ENCODE results near the gene BRD3. TPM values are rescaled to one million over a fixed set of nuclear protein-coding genes. Genes with fewer than 3 reads are reported as not detected.
"Not testable (repeated sequence)": the region's sequence is repeated elsewhere in the genome, so short reads cannot be mapped to it uniquely, and the experiment has no call there.

Gene BRD3
- polyA plus RNA-seq (2013, experiment 1 of 2; ENCODE audit: insufficient read length), result 28.5 TPM
- 20.8 TPM for polyA plus RNA-seq (2013, experiment 2 of 2; ENCODE audit: insufficient read length)

DNA sequence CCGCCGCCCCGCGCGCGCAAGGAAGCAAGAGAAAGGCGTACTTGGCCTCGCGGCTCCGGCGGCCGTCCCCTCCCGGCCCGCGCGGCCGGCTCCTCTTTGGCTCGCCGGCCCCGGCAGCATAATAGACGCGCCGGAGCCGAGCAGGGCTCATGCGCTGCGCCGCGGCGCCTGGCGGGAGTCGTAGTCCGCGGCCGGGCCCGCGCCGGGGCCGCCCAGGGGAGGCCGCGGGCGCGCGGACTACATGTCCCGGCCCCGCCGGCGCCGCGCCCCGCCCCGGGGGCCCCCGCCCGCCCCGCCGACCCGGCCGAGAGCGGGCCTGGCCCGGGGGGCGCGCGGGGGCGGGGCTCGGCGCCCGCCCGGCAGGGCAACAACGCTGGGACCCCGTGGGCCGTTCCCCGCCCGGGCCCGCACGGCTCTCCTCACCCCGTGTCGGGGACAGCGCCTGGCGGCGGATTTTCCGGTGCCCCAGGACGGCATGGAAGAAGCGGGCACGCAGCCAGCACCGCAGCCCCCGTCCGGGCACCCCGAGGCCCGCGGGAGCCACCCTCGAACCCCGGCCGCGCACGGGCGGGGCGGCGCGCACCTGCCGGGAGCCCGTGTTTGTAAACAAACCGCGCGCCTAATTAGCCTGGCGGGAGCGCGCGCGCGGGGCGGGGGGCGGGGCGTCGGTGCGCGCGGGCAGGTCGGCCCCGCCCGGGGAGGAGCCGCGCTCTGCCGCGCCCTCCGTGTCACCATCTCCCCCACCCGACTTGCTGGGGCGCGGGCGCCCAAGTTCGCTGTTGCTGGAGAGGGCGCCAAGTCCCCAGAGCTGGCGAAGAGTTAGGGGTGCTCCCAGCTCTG lies at the start of gene BRD3:
TSS of gene BRD3 (minus strand) at position 123 of the 840 bp plus-strand sequence. CDS start 14,549 bp downstream, outside the sequence.
- peak; percentile 93 for DNase-seq

DNA sequence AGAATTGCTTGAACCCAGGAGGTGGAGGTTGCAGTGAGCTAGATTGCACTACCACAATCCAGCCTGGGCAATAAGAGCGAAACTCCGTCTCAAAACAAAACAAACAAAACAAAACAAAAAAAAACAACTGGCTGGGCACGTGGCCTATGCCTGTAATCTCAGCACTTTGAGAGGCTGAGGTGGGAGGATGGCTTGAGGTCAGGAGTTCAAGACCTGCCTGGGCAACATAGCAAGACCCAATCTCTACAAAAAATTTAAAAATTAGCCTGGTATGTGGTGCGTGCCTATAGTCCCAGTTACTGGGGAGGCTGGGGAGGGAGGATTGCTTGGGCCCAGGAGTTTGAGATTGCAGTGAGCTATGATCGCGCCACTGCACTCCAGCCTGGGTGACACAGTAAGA lies 44.7 kb upstream of the BRD3 start:
- DNase-seq, result no peak

DNA sequence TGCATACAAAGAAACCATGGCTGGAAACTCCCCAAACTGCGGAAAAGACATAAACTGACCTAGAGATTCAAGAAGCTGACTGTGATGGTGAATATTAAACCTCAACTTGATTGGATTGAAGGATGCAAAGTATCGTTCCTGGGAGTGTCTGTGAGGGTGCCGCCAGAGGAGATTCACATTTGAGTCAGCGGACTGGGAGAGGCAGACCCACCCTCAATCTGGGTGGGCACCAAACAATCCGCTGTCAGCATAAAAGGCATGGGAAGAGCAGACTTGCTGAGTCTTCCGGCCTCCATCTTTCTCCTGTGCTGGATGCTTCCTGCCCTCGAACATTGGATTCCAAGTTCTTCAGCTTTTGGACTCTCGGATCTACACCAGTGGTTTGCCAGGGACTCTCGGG lies 43.2 kb upstream of the BRD3 start:
- no peak for DNase-seq

DNA sequence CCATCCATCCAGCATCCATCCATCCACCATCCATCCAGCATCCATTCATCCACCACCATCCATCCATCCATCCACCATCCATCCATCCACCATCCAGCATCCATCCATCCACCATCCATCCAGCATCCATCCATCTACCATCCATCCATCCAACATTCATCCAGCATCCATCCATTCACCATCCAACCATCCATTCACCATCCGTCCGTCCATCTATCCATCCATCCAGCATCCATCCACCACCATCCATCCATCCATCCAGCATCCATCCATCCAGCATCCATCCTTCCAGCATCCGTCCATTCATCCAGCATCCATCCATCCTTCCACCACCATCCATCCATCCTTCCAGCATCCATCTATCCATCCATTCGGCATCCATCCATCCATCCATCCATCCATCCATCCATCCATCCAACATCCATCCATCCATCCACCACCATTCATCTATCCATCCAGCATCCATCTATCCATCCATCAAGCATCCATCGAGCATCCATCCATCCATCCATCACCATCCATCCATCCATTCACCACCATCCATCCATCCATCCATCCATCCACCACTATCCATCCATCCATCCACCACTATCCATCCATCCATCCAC lies 35.7 kb upstream of the BRD3 start:
- DNase-seq, result no peak

DNA sequence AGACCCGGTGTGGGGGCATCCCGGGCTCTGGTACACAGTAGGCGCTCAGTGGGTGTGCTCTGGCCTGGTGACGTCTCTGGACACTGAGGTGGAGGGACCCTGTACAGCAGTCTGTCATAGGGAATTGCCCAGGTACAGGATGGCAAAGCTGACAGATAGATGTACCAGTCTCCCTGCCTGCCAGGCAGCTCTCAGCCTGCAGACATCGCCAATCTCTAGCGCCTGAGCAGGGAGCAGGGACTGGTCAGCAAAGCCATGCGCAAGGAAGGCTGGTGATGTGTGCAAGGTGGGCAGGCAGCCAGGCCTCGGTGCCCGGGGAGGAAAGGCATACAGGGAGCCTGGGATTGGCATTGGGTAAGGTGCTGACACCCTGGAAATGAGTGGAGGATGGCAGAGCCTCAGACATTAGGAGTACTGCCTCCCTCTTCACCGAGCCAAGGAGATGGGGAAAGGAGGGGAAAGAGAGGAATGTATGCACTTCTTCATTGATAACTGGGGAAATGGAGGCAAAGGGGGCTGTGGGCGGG lies 33.9 kb upstream of the BRD3 start:
- DNase-seq, result no peak

DNA sequence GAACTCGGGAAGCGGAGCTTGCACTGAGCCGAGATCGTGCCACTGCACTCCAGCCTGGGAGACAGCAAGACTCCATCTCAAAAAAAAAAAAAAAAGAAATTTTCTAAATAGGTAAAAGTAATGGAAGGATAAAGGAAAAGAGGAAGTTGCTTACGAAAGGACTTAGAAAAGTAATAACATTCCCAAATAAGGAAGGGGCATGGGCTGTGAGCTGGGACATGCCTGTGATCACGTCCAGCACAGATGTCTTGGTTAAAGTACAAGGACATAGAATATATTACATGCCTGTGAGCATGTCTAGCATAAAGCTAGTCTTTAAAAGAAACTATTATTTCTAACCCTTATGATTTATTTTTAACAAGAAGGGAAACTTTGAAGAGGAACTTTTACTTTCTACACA lies 33.3 kb upstream of the BRD3 start:
- peak; percentile 10 for DNase-seq

DNA sequence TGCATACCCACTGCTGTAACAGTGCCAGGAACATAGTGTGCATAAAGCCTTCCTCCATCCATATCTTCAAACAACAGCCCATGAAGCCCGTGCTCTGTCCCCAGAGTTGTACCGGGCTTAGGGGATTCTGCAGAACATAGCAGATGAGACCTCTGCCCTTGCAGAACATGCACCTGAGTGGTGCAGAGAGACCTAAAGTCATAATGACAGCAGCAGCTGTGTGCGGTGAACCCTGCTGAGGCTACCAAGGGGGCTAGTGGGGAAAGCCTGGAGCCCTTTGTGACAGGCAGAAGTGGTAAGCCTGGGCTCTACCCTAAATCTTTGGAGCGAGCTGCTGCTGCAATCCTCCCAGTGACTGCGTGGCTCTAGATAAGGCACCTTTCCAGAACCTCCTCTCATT lies 32.2 kb upstream of the BRD3 start:
- DNase-seq, result no peak

DNA sequence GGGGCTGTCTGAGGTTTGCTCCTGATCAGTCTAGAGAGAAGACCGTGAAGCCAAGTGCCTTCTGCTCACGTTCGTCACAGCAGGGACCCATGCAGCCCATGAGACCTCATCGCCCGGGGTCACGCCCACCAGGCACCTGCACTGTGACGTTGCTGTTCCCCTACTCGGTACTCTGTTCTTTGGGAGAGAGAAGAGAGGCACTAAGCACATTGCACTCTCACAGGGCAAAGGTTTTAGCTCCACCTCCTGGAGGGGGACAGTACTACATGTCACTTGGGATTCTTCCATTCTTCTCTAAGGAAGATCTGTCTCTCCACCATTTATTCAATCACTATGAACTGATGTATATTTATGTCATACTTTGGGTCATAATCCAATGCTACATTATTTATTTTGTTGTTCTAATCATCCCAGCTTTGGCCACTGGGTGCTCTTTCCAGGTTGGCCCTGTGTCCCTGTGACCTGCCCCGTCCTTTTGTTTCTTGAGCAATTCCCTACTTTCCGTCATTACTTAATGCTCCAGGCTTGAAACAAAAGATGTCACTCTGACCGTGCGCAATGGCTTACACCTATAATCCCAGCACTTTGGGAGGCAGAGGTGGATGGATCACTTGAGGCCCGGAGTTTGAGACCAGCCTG lies 31.4 kb upstream of the BRD3 start:
- peak; percentile 15 for DNase-seq

DNA sequence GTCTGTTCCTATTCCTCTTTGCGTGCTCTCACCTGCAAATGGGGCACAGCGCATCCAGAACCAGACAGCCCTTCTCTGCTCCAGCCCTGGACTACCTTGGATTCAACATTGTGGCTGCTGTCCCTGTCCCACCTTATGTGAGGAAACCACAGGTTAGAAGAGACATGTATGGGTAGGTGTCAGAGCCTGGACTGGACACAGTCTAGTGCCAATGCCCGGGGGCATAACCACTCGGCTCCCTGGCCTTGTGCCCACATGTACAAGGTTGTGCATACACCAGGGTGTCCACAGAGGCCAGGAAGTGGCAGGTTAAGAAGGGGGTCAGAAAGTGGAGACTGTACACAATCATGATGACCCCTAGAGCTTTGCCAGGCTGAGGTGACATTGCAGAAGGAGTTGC lies 22.1 kb upstream of the BRD3 start:
- DNase-seq, result no peak

DNA sequence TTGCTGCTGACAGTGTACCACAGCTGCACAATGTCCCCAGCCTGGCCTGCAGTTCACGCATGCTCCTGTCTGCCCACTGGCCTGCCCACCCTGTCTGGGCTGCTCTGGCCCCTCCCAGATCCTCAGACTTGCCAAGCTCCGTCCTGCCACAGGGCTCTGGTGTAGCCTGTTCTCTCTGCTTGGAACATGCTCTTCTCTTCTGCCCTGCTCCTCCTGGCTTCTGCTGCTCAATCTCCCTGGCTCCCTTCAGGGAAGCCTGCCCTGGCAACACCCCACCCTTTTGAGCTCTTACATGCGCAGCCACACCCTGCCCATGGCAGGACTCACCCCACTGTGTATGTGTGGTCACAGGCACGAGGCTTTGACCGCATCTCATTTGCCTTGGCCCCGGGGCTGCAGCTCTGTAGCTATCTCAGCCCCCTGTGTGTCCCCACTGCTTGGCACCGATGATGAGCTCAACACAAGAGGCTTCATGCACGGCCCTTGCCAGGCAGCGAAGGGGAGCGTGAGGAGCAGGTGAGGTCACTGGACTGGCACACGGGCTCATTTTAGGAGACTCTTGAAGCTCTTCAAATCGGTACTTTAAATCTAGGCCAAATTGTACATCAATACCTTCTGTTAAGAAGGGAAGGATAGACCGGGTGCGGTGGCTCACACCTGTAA lies 20.4 kb upstream of the BRD3 start:
- no peak for DNase-seq

DNA sequence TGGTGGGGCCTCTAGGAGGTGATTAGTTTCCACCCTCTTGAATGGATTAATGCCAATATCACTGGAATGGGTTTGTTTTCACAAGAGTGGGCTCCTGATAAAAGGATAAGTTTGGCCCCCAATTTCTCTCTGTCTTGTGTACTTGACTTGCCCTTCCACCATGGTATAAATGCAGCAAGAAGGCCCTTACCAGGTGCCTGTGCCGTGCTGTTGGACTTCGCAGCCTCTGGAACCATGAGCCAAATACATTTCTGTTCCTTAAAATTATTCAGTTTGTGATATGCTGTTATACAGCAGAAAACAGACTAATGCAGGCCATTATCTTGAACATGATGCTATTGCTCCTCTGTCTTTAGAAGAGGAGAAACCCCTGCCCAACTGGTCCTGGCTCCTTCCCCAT lies 17.8 kb upstream of the BRD3 start:
- DNase-seq, result no peak

DNA sequence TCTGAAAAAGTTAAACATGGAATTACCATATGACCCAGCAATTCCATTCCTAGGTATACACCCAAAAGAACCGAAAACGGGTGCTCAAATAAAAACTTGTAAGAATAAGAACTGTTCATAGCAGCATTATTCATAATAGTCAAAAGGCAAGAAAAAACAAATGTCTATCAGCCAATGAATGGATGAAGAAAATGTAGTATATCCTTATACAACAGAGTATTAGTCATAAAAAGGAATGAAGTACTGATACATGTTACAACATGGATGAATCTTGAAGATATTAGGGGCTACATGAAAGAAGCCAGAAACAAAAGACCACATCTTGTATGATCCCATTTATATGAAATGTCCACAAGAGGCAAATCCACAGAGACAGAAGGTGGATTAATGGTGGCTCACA lies 15.6 kb upstream of the BRD3 start:
- no peak for DNase-seq

DNA sequence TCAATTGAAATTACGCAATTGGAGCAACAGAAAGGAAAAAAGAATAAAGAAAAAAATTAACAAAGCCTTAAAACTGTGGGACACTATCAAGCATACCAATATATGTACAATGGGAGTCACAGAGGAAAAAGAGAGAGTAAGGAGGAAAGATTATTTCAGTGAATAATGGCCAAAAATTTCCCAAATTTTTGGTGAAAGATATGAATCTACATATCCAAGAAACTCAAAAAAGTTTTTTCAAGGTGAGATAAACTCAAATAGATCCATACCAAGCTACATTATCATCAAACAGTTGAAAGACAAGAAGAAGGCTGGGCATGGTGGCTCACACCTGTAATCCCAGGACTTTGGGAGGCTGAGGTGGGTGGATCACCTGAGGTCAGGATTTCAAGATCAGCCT lies 8.8 kb upstream of the BRD3 start:
- no peak for DNase-seq

DNA sequence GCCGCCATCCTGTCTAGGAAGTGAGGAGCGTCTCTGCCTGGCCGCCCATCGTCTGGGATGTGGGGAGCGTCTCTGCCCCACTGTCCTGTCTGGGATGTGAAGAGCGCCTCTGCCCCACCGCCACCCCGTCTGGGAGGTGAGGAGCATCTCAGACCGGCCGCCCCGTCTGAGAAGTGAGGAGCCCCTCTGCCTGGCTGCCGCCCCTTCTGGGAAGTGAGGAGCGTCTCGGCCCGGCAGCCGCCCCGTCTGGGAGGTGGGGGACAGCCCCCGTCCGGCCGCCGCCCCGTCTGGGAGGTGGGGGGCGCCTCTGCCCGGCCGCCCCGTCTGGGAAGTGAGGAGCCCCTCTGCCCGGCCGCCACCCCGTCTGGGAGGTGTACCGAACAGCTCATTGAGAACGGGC lies 7.9 kb upstream of the BRD3 start:
- DNase-seq, result not testable (repeated sequence)

DNA sequence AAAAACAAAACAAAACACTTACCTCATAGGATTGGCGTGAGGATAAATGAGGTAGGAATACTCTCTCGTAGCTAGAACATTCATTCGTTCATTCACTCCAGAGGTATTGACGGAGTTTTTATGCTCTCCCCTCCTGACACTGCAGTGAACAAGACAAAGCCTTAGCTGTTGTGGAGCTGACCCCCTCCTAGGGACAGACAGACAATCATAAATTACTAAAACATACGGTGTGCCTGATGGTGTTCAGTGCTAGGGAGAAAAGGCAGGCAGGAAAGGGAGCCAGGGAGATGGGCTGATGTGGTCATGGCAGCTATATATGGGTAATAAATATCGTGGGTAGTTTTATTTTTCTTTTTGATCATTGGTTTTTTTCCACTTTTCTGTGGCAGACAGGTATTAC lies 5.7 kb upstream of the BRD3 start:
- no peak for DNase-seq

DNA sequence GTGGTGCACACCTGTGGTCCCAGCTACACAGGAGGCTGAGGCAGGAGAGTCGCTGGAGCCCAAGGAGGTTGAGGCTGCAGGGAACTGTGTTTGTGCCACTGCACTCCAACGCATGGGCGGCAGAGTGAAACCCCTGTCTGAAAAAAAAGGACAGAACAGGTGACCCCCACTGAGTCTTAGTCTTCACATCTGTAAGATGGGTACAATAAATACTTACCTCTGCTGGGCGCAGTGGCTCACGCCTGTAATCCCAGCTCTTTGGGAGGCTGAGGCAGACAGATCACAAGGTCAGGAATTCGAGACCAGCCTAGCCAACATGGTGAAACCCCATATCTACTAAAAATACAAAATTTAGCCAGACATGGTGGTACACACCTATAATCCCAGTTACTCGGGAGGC lies 4.9 kb upstream of the BRD3 start:
- DNase-seq, result not testable (repeated sequence)

DNA sequence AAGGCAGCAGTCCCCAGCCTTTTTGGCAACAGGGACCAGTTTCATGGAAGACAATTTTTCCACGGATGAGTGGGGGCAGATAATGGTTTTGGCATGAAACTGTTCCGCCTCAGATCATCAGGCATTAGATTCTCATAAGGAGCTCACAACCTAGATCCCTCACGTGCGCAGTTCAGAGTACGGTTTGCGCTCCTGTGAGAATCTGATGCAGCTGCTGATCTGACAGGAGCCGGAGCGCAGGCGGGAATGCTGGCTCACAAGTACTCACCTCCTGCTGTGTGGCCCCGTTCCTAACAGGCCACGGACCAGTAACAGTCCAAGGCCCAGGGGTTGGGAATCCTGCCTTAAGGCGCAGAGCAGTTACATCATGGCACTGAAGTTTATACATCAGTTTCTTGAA lies 3.3 kb upstream of the BRD3 start:
- DNase-seq, result no peak

DNA sequence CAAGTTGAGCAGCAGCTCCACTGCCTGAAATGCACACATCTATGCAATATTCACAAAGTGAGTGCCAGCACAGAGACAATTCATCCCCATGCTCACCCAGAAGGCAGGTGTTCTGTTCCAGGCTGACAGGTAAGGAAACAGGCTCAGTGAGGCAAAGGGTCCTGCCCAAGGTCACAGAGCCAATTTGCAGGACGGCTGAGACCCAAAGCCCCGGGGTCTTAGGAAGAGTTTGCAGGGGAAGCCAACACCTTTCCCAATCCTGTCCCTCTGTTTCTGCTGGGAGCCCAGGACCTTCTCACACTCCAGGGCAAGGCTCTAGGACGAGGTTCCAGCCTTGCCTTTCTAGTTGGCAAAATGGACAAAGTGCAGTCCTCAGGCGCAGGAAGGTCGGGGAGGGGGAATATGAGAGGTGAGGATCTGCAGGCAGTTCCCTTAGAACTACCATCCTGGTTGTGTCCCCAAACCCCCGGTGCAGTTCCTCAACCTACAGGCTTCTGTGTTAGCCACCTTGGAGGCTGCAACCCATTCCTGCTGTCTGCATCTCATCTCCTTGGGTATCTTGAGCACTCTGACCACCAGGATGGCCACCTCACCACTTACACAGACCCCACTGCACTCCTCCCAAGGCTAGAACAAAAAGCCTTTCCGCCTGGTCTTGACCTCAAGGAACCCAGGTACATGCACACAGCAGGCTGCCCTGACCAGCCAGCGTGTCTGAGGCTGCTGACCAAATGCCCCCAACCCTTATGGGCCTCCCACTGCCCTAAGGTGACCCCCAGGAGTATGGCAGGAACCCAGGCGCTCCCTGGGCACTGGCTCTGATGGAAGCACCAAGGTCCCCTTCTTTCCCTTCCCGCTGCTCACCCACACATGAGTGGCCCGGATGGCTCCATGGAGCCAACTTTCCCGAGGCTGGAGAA lies 1.9 kb upstream of the BRD3 start:
- DNase-seq, result no peak

DNA sequence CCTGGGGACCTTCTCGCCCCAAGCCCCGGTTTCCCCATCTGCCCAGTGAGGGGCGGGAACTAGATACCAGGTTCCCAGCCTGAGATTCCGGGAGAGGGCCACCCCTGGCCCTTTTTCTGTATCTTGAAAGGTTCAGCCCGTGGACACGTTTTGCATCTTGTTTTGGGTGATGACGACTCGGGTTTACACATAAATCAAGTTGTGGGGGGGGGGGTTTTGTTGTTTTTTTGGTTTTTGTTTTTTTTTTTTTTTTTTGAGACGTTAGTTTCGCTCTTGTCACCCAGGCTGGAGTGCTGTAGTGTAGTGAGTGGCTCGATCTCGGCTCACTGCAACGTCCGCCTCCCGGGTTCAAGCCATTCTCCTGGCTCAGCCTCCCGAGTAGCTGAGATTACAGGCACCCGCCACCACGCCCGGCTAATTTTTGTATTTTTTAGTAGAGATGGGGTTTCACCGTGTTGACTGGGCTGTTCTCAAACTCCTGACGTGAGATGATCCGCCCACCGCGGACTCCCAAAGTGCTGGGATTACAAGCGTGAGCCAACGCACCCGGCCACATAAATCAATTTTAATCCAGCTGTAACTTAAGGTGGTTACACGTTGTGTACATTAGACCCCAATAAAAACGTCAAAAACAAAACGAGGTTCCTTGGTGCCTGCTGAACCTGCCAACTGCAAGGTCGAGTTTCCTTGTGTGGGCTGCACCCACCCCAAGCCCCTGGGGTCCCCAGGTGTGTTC lies 1.1 kb upstream of the BRD3 start:
- DNase-seq, result no peak

DNA sequence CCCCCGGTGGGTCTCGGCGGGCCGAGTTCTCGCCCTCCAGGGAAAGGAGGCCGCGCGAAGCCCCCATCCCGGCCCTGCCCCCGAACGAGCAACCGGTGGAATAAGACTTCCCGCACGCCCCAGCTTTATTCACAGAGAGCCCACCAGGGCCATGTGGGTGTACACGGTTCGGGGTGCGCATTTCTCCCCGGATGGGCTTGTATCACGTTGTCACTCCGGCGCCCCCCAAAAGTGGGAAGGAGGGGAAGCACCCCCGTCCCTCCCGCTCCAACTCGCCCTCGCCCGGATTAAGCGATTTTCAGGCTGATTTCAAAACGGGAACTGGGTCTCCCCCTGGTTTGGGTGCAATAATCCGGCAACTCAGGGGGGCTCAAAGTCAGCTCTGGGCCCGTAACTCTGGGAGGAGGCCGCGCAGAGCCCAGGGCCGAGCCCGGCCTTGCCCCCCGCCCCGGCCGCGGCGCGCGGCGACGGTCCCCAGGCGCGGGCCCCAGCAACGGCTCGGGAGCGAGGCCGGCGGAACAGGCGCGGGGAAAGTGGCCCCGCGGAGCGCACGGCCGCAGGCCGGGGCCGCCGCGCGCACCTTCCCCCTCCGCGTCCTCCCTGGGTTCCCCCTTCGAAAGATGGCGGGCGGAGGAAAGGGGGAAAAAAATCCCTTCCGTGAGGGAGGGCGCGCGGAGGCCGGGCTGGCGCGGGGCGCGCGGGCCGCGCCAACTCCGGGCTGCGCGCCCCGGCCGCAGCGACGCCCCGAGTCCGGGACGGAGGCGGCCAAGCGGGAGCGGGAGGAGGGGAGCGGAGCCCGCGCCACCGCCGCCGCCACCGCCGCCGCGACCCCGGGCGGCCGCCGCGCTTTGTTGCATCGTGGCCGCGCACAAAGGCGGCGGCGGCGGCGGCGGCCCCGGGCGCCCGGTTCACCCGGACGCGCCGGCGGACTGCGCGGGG lies 644 bp downstream of the BRD3 start:
- peak; percentile 43 for DNase-seq

Data from fibroblast of skin of back (primary cell).